HCT116 (cell line): ENCODE measurements around the gene XPO1. TPM values are rescaled to one million over a fixed set of nuclear protein-coding genes. Genes with fewer than 3 reads are reported as not detected.
A peak's percentile ranks its signal among the peaks of the same experiment; 100 is the strongest.

Experiments
- ATAC-seq: fragments of 200-7000 bp; cut with Tn5 transposase; 2 replicates; pipeline ENCODE4 v1.9.1; 2020; ENCODE audit warnings: mild to moderate bottlenecking, moderate library complexity
- BruUV-seq: library from RNA; stranded (reverse); fragments of 400-500 nt; replicated peaks from 2 replicates; lab custom pipeline; 2021; lab: Mats Ljungman, UMichigan
- CTCF ChIA-PET: fragments of 300-600 bp; sonication (Branson Sonifier 250); formaldehyde crosslinking; loops from one replicate; lab custom pipeline; 2021; ENCODE audit warnings: antibody characterized with exemption; lab: Charles Lee
- POLR2A ChIA-PET: fragments of 300-600, 350-600 bp; sonication (Branson Sonifier 250); formaldehyde crosslinking; loops from one replicate; lab custom pipeline; 2021; ENCODE audit warnings: antibody characterized with exemption; lab: Charles Lee
- RAD21 ChIA-PET, 2 experiments: fragments of 300-600 bp; sonication (Branson Sonifier 250); formaldehyde crosslinking; loops; one replicate each; lab custom pipeline; 2023; ENCODE audit warnings: low total read pairs in 2 of 2; ENCODE audit not compliant: uncharacterized antibody in 2 of 2, unreplicated experiment in 2 of 2, low non-redundant PET in 1 of 2; lab: Charles Lee
- DNase-seq: peaks from one replicate; pipeline ENCODE4 v3.0.0-alpha.2; 2010; ENCODE audit warnings: low read depth, low spot score
- H2AFZ ChIP-seq: fragments of 200-600 bp; shearing (Covaris generic), sonication (generic); 2 replicates; pipeline ENCODE4 v1.6.1; 2017; ENCODE audit warnings: low read depth, mixed run types, mixed read lengths, antibody characterized with exemption, low read length; ENCODE audit not compliant: poor library complexity, severe bottlenecking
- H3K27ac ChIP-seq: 2 replicates; pipeline ENCODE4 v1.5.1; 2012; ENCODE audit warnings: low read depth, low read length
- H3K27me3 ChIP-seq: fragments of 200-600 bp; sonication (generic); 2 replicates; pipeline ENCODE4 v1.6.1; 2016; ENCODE audit warnings: mixed run types, low read length, mixed read lengths; ENCODE audit not compliant: insufficient read depth
- H3K36me3 ChIP-seq, 2 experiments: fragments of 200-500 bp in 1 of 2; fragments of 200-600 bp in 1 of 2; sonication (Bioruptor generic) in 1 of 2; sonication (generic) in 1 of 2; 2 replicates each; pipeline versions ENCODE4 v1.5.1 to v1.6.1; 2014 to 2016; ENCODE audit warnings: low read length in 2 of 2, inconsistent platforms in 1 of 2, mixed read lengths in 1 of 2, mixed run types in 1 of 2; ENCODE audit not compliant: insufficient read depth in 2 of 2, control insufficient read depth in 1 of 2
- H3K4me1 ChIP-seq, 2 experiments: fragments of 200-600 bp in 1 of 2; sonication (generic) in 1 of 2; 2 replicates each; pipeline versions ENCODE4 v1.5.1 to v1.6.1; 2012 to 2017; ENCODE audit warnings: low read length in 2 of 2, inconsistent platforms in 1 of 2, mild to moderate bottlenecking in 1 of 2, mixed read lengths in 1 of 2, mixed run types in 1 of 2, moderate library complexity in 1 of 2; ENCODE audit not compliant: insufficient read depth in 2 of 2, control insufficient read depth in 1 of 2
- H3K4me2 ChIP-seq: fragments of 200-600 bp; sonication (generic); 2 replicates; pipeline ENCODE4 v1.6.1; 2017; ENCODE audit warnings: mixed run types, low read length, mixed read lengths
- H3K4me3 ChIP-seq, 2 experiments: fragments of 200-600 bp in 1 of 2; sonication (generic) in 1 of 2; replicated peaks in 1 of 2; 2 replicates each; pipeline ENCODE4 v1.5.1; 2011 to 2016; ENCODE audit warnings: low read length in 2 of 2, control low read depth in 1 of 2, low read depth in 1 of 2, mild to moderate bottlenecking in 1 of 2, mixed read lengths in 1 of 2, mixed run types in 1 of 2
- H3K79me2 ChIP-seq: fragments of 200-600 bp; sonication (generic); 2 replicates; pipeline ENCODE4 v1.6.1; 2017; ENCODE audit warnings: mild to moderate bottlenecking, mixed run types, low read length, moderate library complexity, mixed read lengths; ENCODE audit not compliant: insufficient read depth
- H3K9ac ChIP-seq: fragments of 200-600 bp; sonication (generic); 2 replicates; pipeline ENCODE4 v1.6.1; 2016; ENCODE audit warnings: low read length, mixed read lengths
- H3K9me2 ChIP-seq: fragments of 200-600 bp; sonication (generic), shearing (Covaris generic); 2 replicates; pipeline ENCODE4 v1.6.1; 2017; ENCODE audit warnings: mixed run types, mild to moderate bottlenecking, moderate library complexity; ENCODE audit not compliant: insufficient read depth
- H3K9me3 ChIP-seq, 2 experiments: fragments of 200-500 bp in 1 of 2; fragments of 200-600 bp in 1 of 2; sonication (Bioruptor generic) in 1 of 2; sonication (generic) in 1 of 2; 2 replicates each; pipeline ENCODE4 v1.6.1; 2014 to 2017; ENCODE audit warnings: low read length in 2 of 2, mixed read lengths in 2 of 2, inconsistent platforms in 1 of 2, low read depth in 1 of 2, mild to moderate bottlenecking in 1 of 2, mixed run types in 1 of 2, moderate library complexity in 1 of 2; ENCODE audit not compliant: control insufficient read depth in 1 of 2, insufficient read depth in 1 of 2
- H4K20me1 ChIP-seq: fragments of 200-600 bp; sonication (generic), shearing (Covaris generic); 2 replicates; pipeline ENCODE4 v1.6.1; 2017; ENCODE audit warnings: mixed run types, mild to moderate bottlenecking, moderate library complexity; ENCODE audit not compliant: insufficient read depth
- ATF3 ChIP-seq: IDR thresholded peaks from 2 replicates; pipeline ENCODE4 v1.6.1; 2012
- CEBPB ChIP-seq: IDR thresholded peaks from 2 replicates; pipeline ENCODE4 v1.6.1; 2012; ENCODE audit warnings: low read depth
- ELF1 ChIP-seq: IDR thresholded peaks from 2 replicates; pipeline ENCODE4 v1.6.1; 2012; ENCODE audit warnings: low read depth, borderline replicate concordance
- EZH2 ChIP-seq: fragments of 200-600 bp; sonication (generic); IDR thresholded peaks from 2 replicates; pipeline ENCODE4 v1.6.1; 2017; ENCODE audit warnings: antibody characterized with exemption, mixed run types
- EZH2phosphoT487 ChIP-seq: fragments of 200-600 bp; IDR thresholded peaks from 2 replicates; pipeline ENCODE4 v1.6.1; 2018; ENCODE audit warnings: antibody characterized with exemption, borderline replicate concordance
- FOSL1 ChIP-seq: IDR thresholded peaks from 2 replicates; pipeline ENCODE4 v1.6.1; 2012; ENCODE audit warnings: low read depth
- MAX ChIP-seq: IDR thresholded peaks from 2 replicates; pipeline ENCODE4 v1.6.1; 2012
- POLR2A ChIP-seq: IDR thresholded peaks from 2 replicates; pipeline ENCODE4 v1.7.0; 2011; ENCODE audit warnings: borderline replicate concordance; ENCODE audit not compliant: insufficient read depth, insufficient read length; ENCODE audit errors: extremely low read depth
- RAD21 ChIP-seq: IDR thresholded peaks from 2 replicates; pipeline ENCODE4 v1.6.1; 2012; ENCODE audit warnings: low read depth, mild to moderate bottlenecking
- SP1 ChIP-seq: IDR thresholded peaks from 2 replicates; pipeline ENCODE4 v1.6.1; 2012; ENCODE audit warnings: low read depth
- SRF ChIP-seq: IDR thresholded peaks from 2 replicates; pipeline ENCODE4 v1.6.1; 2012; ENCODE audit warnings: low read depth
- TCF7L2 ChIP-seq: IDR thresholded peaks from 2 replicates; pipeline ENCODE4 v1.7.0; 2011; ENCODE audit warnings: borderline replicate concordance, inconsistent platforms; ENCODE audit not compliant: insufficient read depth, insufficient read length; ENCODE audit errors: extremely low read depth
- YY1 ChIP-seq: IDR thresholded peaks from 2 replicates; pipeline ENCODE4 v1.6.1; 2011; ENCODE audit warnings: low read length, low read depth, moderate library complexity, mild to moderate bottlenecking; ENCODE audit not compliant: insufficient replicate concordance; ENCODE audit errors: extremely low read depth
- ZFX ChIP-seq: fragments of 450-650 bp; IDR thresholded peaks from 2 replicates; pipeline ENCODE4 v1.6.1; 2017
- intact Hi-C: fragments of 100-400 bp; cut with micrococcal nuclease; formaldehyde crosslinking; loops from 2 replicates; pipeline ENCODE4 v1.10.0; 2022
- total RNA-seq: library from RNA; stranded (reverse); gene quantifications from one replicate; pipeline ENCODE4 v1.2.1, GENCODE V29; 2021; ENCODE audit not compliant: unreplicated experiment
- TF ChIP-seq, protein P1 (sequence below), 3 experiments: fragments of 200-600 bp in 1 of 3; sonication (generic) in 1 of 3; IDR thresholded peaks in 2 of 3; conservative IDR thresholded peaks in 1 of 3; 2 replicates each; pipeline ENCODE4 v1.5.1; 2012 to 2017; ENCODE audit warnings: low read depth in 2 of 3, low read length in 2 of 3, antibody characterized with exemption in 1 of 3, borderline replicate concordance in 1 of 3, control low read depth in 1 of 3, mild to moderate bottlenecking in 1 of 3, mixed read lengths in 1 of 3, mixed run types in 1 of 3, moderate library complexity in 1 of 3; ENCODE audit not compliant: insufficient read depth in 1 of 3

The XPO1 gene
- total RNA-seq, 1 experiment from 2014 or later, result 184 TPM

DNA sequence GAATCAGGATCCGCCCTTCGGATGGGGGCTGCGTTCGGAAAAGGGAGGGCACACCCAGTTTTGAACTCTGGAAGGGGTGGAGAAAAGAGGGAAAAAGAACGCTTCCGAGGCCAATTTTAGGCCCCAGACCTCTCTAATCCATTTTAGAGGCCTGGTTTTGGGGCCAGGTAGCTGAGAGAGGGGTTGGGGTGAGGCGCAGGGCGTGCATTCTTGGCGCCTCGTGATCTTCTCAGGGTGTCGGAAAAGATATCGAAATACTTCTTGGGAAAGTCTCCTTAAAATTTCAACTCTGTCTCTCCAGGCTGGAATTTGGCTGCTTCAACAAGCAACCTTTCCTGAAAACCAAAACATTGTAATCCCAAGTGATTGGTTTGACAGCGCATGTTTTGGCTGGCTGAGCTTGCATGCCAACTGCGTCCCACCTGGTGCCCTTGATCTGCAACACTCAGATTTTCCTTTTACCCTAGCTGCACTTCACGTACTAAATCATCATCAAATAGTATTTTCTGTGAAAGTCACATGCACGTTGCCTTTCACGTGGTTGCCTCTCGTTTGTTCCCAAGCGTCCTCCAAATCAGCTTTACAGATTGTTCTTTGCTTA lies 864 bp upstream of the XPO1 start:
- Histone ChIP-seq H4K20me1 (peaks cover 21% of the 10 kb centered on the region; the same call in 1 of the 2 replicates), H3K4me1 (peaks cover 17 to 27% of the 10 kb centered on the region in 2 experiments), H3K27me3 (no peaks in the 10 kb centered on the region), H2AFZ (no peak overlapping the region), H3K79me2 (peaks cover 41% of the 10 kb centered on the region), H3K27ac (peak overlapping the region; percentile 94), H3K4me2 (peak overlapping the region; percentile 84), H3K9ac (peak overlapping the region; percentile 92), H3K4me3 (peak overlapping the region; percentile 58 to 94), H3K9me3 (no peaks in the 10 kb centered on the region), H3K9me2 (no peaks in the 10 kb centered on the region), H3K36me3 (no peaks in the 10 kb centered on the region)
- TF ChIP-seq SP1, result no peak
- no peak for TF ChIP-seq POLR2A
- peak; percentile 60 for TF ChIP-seq MAX
- TF ChIP-seq ZFX, result peak; percentile 73
- TF ChIP-seq RAD21, result 0 out of 2 replicates have a peak, but pooled peaks have one; percentile 4
- ChIA-PET POLR2A (interaction anchor here (0.7 to 2.0 kb wide), 4 partner anchors 8 to 113 kb away, joined by 3 to 7 read pairs (median 4); no protein-coding TSS in a partner anchor), RAD21 (no interaction called here), CTCF (interaction anchor here (0.8 to 1.3 kb wide), 2 partner anchors 32 to 120 kb away, joined by 3 to 4 read pairs; no protein-coding TSS in a partner anchor)
- BruUV-seq, result TSS peak; percentile 87
- ATAC-seq (no peak), DNase-seq (peak; percentile 33)
- intact Hi-C loops, result loop anchor here (5.0 kb wide), 1 partner anchor 223 kb away; no protein-coding TSS in a partner anchor

- ChIA-PET RAD21 (no interaction called here), POLR2A (interaction anchor here (0.8 to 2.0 kb wide), 4 partner anchors 9 to 28 kb away, joined by 3 to 7 read pairs (median 4); no protein-coding TSS in a partner anchor), CTCF (interaction anchor here (0.8 kb wide), 1 partner anchor 121 kb away, joined by 3 read pairs; no protein-coding TSS in a partner anchor)
- intact Hi-C loops, result loop anchor here (2.0 to 5.0 kb wide), 2 partner anchors 61 to 224 kb away; no protein-coding TSS in a partner anchor
- Histone ChIP-seq H4K20me1 (peaks cover 32% of the 10 kb centered on the region; the same call in 1 of the 2 replicates), H3K79me2 (peaks cover 52% of the 10 kb centered on the region), H3K27me3 (no peaks in the 10 kb centered on the region), H2AFZ (no peak overlapping the region), H3K4me2 (peak overlapping the region; percentile 84), H3K9me2 (no peaks in the 10 kb centered on the region), H3K4me1 (peaks cover 17 to 27% of the 10 kb centered on the region in 2 experiments), H3K9me3 (no peaks in the 10 kb centered on the region), H3K9ac (peak overlapping the region; percentile 92), H3K4me3 (peak overlapping the region; percentile 58 to 94), H3K36me3 (0 out of 4 replicates have a peak, but pooled peaks cover 0 to 4% of the 10 kb centered on the region in 2 experiments), H3K27ac (peak overlapping the region; percentile 94)
- ATAC-seq (no peak), DNase-seq (no peak)
- no peak for TF ChIP-seq EZH2phosphoT487
- TF ChIP-seq POLR2A, result no peak
- TF ChIP-seq FOSL1, result no peak
- TF ChIP-seq TCF7L2, result no peak
- TF ChIP-seq SRF, result no peak
- TF ChIP-seq, protein P1, sequence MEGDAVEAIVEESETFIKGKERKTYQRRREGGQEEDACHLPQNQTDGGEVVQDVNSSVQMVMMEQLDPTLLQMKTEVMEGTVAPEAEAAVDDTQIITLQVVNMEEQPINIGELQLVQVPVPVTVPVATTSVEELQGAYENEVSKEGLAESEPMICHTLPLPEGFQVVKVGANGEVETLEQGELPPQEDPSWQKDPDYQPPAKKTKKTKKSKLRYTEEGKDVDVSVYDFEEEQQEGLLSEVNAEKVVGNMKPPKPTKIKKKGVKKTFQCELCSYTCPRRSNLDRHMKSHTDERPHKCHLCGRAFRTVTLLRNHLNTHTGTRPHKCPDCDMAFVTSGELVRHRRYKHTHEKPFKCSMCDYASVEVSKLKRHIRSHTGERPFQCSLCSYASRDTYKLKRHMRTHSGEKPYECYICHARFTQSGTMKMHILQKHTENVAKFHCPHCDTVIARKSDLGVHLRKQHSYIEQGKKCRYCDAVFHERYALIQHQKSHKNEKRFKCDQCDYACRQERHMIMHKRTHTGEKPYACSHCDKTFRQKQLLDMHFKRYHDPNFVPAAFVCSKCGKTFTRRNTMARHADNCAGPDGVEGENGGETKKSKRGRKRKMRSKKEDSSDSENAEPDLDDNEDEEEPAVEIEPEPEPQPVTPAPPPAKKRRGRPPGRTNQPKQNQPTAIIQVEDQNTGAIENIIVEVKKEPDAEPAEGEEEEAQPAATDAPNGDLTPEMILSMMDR (IDR thresholded peaks at IDR 0.05 in 2 of 3, conservative IDR thresholded peaks at IDR 0.05 in 1 of 3; ENCODE audit: borderline replicate concordance in 1 of 3, insufficient read depth in 1 of 3, low read depth in 2 of 3, low read length in 2 of 3), result no peak
- no peak for TF ChIP-seq YY1
- TF ChIP-seq CEBPB, result no peak
- no peak for TF ChIP-seq ELF1
- no peak for TF ChIP-seq SP1
- TF ChIP-seq EZH2, result no peak
- no peak for TF ChIP-seq ATF3
- BruUV-seq, result no TSS peak
Measured at GRCh38 chr2:61537950-61538199, 281 bp downstream of the XPO1 start.
